K562 (cell line): ENCODE data around the gene NPM1. TPM values are rescaled to one million over a fixed set of nuclear protein-coding genes. Genes with fewer than 3 reads are reported as not detected.

Source experiments
- ATAC-seq: fragments of 200-7000 bp; cut with Tn5 transposase; 3 replicates; pipeline ENCODE4 v1.9.1; 2020; ENCODE audit warnings: moderate library complexity
- BruUV-seq: library from RNA; stranded (reverse); fragments of 400-500 nt; replicated peaks from 2 replicates; lab custom pipeline; 2021; lab: Mats Ljungman, UMichigan
- CTCF ChIA-PET: fragments of 300-600 bp; formaldehyde crosslinking; extraction: SDS; loops from one replicate; lab custom pipeline; 2021; ENCODE audit warnings: low intra/inter-chr PET ratio; lab: Yijun Ruan, JAX
- POLR2A ChIA-PET: fragments of 300-600, 350-650 bp; sonication (Branson Sonifier 250); formaldehyde crosslinking; extraction: SDS; loops from one replicate; lab custom pipeline; 2021; ENCODE audit warnings: antibody characterized with exemption, inconsistent platforms; lab: Yijun Ruan, JAX
- DNase-seq, 4 experiments: peaks; one replicate each; pipeline versions ENCODE4 v3.0.0 to v3.0.0-alpha.2; 2011 to 2018; ENCODE audit warnings: low spot score in 3 of 4, mixed read lengths in 3 of 4; ENCODE audit errors: extremely low read depth in 1 of 4
- FAIRE-seq: peaks from 2 replicates; lab custom pipeline; 2011; peaks lifted over from hg19 to GRCh38; lab: Jason Lieb, UNC
- H2AFZ ChIP-seq: 2 replicates; pipeline ENCODE4 v1.6.0; 2011; ENCODE audit warnings: low read depth, low read length, control low read depth, inconsistent platforms
- H3K27ac ChIP-seq: fragments of 200-600 bp; 3 replicates; pipeline ENCODE4 v1.8.0; 2011; ENCODE audit warnings: low read depth, mild to moderate bottlenecking, control low read depth, inconsistent platforms, low read length, moderate library complexity, mixed read lengths; ENCODE audit errors: extremely low read depth
- H3K27me3 ChIP-seq, 2 experiments: fragments of 300-600 bp in 1 of 2; 2 replicates in 1 of 2; 3 replicates in 1 of 2; pipeline versions ENCODE4 v1.6.0 to v1.8.0; 2011; ENCODE audit warnings: inconsistent platforms in 2 of 2, low read length in 2 of 2, mild to moderate bottlenecking in 1 of 2, mixed read lengths in 1 of 2, moderate library complexity in 1 of 2; ENCODE audit not compliant: control insufficient read depth in 2 of 2, insufficient read depth in 2 of 2
- H3K36me3 ChIP-seq: fragments of 300-600 bp; 3 replicates; pipeline ENCODE4 v1.8.0; 2011; ENCODE audit warnings: mild to moderate bottlenecking, low read length, inconsistent platforms; ENCODE audit not compliant: control insufficient read depth, insufficient read depth
- H3K4me1 ChIP-seq, 2 experiments: fragments of 200-600 bp in 1 of 2; replicated peaks in 1 of 2; 2 replicates in 1 of 2; 3 replicates in 1 of 2; pipeline versions ENCODE4 v1.5.1 to v1.8.0; 2011; ENCODE audit warnings: inconsistent platforms in 2 of 2, low read length in 2 of 2, mild to moderate bottlenecking in 1 of 2, mixed read lengths in 1 of 2, moderate library complexity in 1 of 2; ENCODE audit not compliant: control insufficient read depth in 2 of 2, insufficient read depth in 2 of 2
- H3K4me2 ChIP-seq: 2 replicates; pipeline ENCODE4 v1.6.1; 2011; ENCODE audit warnings: low read length, control low read depth, inconsistent platforms, mixed read lengths; ENCODE audit not compliant: insufficient read depth
- H3K4me3 ChIP-seq: fragments of 200-600 bp; sonication (generic), shearing (Covaris generic); 2 replicates; pipeline ENCODE4 v1.5.1; 2016; ENCODE audit warnings: control low read depth, inconsistent platforms
- H3K79me2 ChIP-seq: fragments of 200-600 bp; 3 replicates; pipeline ENCODE4 v1.8.0; 2011; ENCODE audit warnings: low read length, inconsistent platforms; ENCODE audit not compliant: control insufficient read depth, insufficient read depth
- H3K9ac ChIP-seq, 2 experiments: 2 replicates each; pipeline versions ENCODE4 v1.6.0 to v1.6.1; 2011; ENCODE audit warnings: low read depth in 2 of 2, low read length in 2 of 2, control low read depth in 1 of 2, inconsistent platforms in 1 of 2, mild to moderate bottlenecking in 1 of 2, mixed read lengths in 1 of 2; ENCODE audit not compliant: insufficient read depth in 1 of 2
- H3K9me1 ChIP-seq: one replicate; pipeline ENCODE4 v1.6.0; 2011; ENCODE audit warnings: inconsistent platforms, mild to moderate bottlenecking, low read length, moderate library complexity; ENCODE audit not compliant: control insufficient read depth, insufficient read depth
- H3K9me3 ChIP-seq: replicated peaks from 2 replicates; pipeline ENCODE4 v1.5.1; 2011; ENCODE audit warnings: low read depth, low read length, inconsistent platforms; ENCODE audit not compliant: control insufficient read depth, insufficient read depth
- H4K20me1 ChIP-seq: replicated peaks from 2 replicates; pipeline ENCODE4 v1.6.1; 2011; ENCODE audit warnings: low read length, inconsistent platforms, mixed read lengths; ENCODE audit not compliant: control insufficient read depth, insufficient read depth
- BRF1 ChIP-seq: IDR thresholded peaks from 3 replicates; pipeline ENCODE4 v1.6.1; 2011; ENCODE audit warnings: borderline replicate concordance, mild to moderate bottlenecking; ENCODE audit not compliant: insufficient read length; ENCODE audit errors: extremely low read depth
- CLOCK ChIP-seq: fragments of 250-450 bp; sonication (Bioruptor Pico); IDR thresholded peaks from 2 replicates; pipeline ENCODE4 v1.4.0; 2020; ENCODE audit warnings: mild to moderate bottlenecking, moderate library complexity, borderline replicate concordance
- JUN ChIP-seq, 2 experiments: sonication (generic) in 1 of 2; formaldehyde crosslinking in 1 of 2; IDR thresholded peaks; 2 replicates each; pipeline versions ENCODE4 v1.6.1 to v1.8.0; 2012 to 2022; ENCODE audit warnings: borderline replicate concordance in 2 of 2, mild to moderate bottlenecking in 2 of 2, improper control_type of control experiment in 1 of 2, low read depth in 1 of 2, low read length in 1 of 2, missing genetic modification reagents in 1 of 2
- MED1 ChIP-seq: sonication (generic); formaldehyde crosslinking; IDR thresholded peaks from 2 replicates; pipeline ENCODE4 v1.8.1; 2023; ENCODE audit warnings: missing genetic modification reagents, borderline replicate concordance
- RNF2 ChIP-seq: sonication (generic); IDR thresholded peaks from 2 replicates; pipeline ENCODE4 v1.6.1; 2016
- WGBS: fragments of 100-300 bp; shearing (Covaris generic); methylation state at CpG from one replicate; pipeline ENCODE4 v1.1.6; 2016; ENCODE audit warnings: low coverage, mixed read lengths; ENCODE audit not compliant: insufficient coverage; ENCODE audit errors: missing lambda C conversion rate; 5-methylcytosine and 5-hydroxymethylcytosine counted together
- in situ Hi-C: fragments of 300-500 bp; cut with MboI; formaldehyde crosslinking; loops from 4 replicates; pipeline ENCODE4 v1.15.0; 2018; ENCODE audit warnings: inconsistent platforms, mixed read lengths
- intact Hi-C: fragments of 100-400 bp; cut with micrococcal nuclease; formaldehyde crosslinking; loops from 2 replicates; pipeline ENCODE4 v1.14.2; 2022
- polyA plus RNA-seq, 8 experiments: library from polyadenylated mRNA; depleted of rRNA in 4 of 8; stranded (reverse) in 5 of 8; unstranded in 3 of 8; fragments of >200 nt; fragmentation: Nextera tagmentation in 2 of 8; fragmentation: Illumina TruSeq in 1 of 8; extraction: Ambion mirVana in 2 of 8; extraction: Trizol in 1 of 8; gene quantifications; 2 replicates each; pipeline versions ENCODE4 v1.2.1 to v1.2.3, GENCODE V29; 2011 to 2014; ENCODE audit warnings: inconsistent platforms in 1 of 8, missing spikeins in 1 of 8
- total RNA-seq, 7 experiments: library from RNA; depleted of rRNA in 6 of 7; stranded (reverse); fragments of >200 nt in 6 of 7; fragmentation: Illumina TruSeq in 2 of 7; extraction: Trizol in 2 of 7; gene quantifications; 2 replicates each; pipeline versions ENCODE4 v1.2.1 to v1.2.3, GENCODE V29; 2011 to 2021; ENCODE audit warnings: low replicate concordance in 1 of 7
- TF ChIP-seq, protein P1 (sequence below): IDR thresholded peaks from 3 replicates; pipeline ENCODE4 v1.6.1; 2011; ENCODE audit warnings: borderline replicate concordance, mild to moderate bottlenecking, moderate library complexity; ENCODE audit not compliant: insufficient read length; ENCODE audit errors: extremely low read depth
- TF ChIP-seq, protein P2 (sequence below): fragments of 250-450 bp; sonication (Bioruptor Pico); IDR thresholded peaks from 2 replicates; pipeline ENCODE4 v1.8.0; 2021; ENCODE audit warnings: moderate library complexity, mild to moderate bottlenecking, inconsistent platforms

NPM1 gene
- total and polyA plus RNA-seq, 9 of the 15 experiments (the other 6 are each of a cell fraction or from before 2014, with no cell fraction given), result 2,438 to 6,909 (median 5,639) TPM

DNA sequence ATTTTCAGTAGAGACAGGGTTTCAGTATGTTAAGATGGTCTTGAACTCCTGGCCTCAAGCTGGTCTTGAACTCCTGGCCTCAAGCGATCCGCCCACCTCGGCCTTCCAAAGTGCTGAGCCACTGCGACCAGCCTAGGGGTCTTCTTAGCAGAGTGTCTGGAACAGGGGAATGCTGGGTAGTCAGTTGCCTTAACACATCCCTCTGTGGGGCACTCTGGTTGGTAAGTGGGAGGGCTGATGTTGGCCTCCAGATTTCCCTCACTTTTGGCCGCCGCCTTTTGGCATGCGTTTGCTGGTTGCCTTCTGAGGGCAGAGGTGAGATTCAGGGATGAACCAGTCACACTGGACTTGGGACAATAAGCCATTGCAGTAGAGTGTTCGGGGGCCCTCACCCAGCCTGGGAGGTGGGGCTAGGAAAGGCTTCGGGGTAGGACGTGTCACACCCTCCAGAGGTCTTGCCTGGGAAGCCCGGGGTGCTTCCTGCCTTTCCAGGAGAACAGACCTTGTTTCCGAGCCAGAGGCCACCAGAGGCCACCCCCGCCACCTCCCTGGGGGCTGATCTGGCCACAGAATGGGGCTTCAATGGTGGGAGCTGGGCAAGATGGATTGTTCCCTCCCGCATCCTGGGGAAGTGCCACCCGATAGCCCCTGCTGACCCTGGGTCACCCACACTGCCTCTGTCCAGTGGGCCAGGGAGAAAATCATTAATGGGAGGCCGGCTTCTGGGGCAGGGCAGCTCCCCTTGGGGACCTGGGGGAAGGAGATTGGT, 45.1 kb downstream of the NPM1 start (continued):
- no peak for TF ChIP-seq CLOCK (CRISPR knock-in tag)
- TF ChIP-seq, protein P1, sequence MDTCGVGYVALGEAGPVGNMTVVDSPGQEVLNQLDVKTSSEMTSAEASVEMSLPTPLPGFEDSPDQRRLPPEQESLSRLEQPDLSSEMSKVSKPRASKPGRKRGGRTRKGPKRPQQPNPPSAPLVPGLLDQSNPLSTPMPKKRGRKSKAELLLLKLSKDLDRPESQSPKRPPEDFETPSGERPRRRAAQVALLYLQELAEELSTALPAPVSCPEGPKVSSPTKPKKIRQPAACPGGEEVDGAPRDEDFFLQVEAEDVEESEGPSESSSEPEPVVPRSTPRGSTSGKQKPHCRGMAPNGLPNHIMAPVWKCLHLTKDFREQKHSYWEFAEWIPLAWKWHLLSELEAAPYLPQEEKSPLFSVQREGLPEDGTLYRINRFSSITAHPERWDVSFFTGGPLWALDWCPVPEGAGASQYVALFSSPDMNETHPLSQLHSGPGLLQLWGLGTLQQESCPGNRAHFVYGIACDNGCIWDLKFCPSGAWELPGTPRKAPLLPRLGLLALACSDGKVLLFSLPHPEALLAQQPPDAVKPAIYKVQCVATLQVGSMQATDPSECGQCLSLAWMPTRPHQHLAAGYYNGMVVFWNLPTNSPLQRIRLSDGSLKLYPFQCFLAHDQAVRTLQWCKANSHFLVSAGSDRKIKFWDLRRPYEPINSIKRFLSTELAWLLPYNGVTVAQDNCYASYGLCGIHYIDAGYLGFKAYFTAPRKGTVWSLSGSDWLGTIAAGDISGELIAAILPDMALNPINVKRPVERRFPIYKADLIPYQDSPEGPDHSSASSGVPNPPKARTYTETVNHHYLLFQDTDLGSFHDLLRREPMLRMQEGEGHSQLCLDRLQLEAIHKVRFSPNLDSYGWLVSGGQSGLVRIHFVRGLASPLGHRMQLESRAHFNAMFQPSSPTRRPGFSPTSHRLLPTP, result no peak

DNA sequence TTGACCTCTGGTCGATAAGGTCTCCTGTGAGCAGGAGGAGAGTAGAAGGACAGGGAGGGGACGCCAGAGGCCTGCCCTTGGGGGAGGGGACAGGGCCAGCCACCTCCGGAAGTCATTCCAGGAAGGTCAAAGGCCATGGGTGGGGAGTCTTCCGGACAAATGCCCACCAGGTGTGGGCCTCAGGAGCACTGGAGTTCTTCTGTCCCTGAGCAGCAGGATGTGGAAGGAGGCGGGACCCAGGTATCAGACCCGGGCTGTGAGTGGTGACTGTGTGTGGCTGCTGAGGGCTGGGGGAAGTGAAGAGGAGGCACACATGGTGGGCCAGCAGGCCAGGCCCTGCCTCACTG, 45.7 kb downstream of the NPM1 start:
- Histone ChIP-seq H4K20me1 (peaks cover 9% of the 10 kb centered on the region; the same call in 1 of the 2 replicates), H3K79me2 (no peaks in the 10 kb centered on the region), H3K27ac (no peak overlapping the region), H3K4me3 (no peak overlapping the region), H3K36me3 (no peaks in the 10 kb centered on the region), H3K4me1 (peaks cover 5 to 18% of the 10 kb centered on the region in 2 experiments; a peak in 3 of 5 replicates), H3K9me1 (no peaks in the 10 kb centered on the region), H3K9me3 (no peaks in the 10 kb centered on the region), H2AFZ (no peak overlapping the region), H3K4me2 (no peak overlapping the region), H3K9ac (no peak overlapping the region; a peak in 1 of 4 replicates), H3K27me3 (peaks cover 0 to 17% of the 10 kb centered on the region in 2 experiments; a peak in 3 of 5 replicates)
- ATAC-seq, result peak; percentile 12; the same call in 1 of the 3 replicates
- ChIA-PET POLR2A (no interaction called here), CTCF (no interaction called here)
- BruUV-seq, result no TSS peak
- intact Hi-C loops (no loop called here), in situ Hi-C loops (no loop called here)
- WGBS, result 18% methylated on average over 5 of the region's 6 CpGs
- FAIRE-seq, result no peak
- peak in 1 of 4 experiments; percentile 26 for DNase-seq
- TF ChIP-seq JUN (IDR thresholded peaks at IDR 0.05; ENCODE audit: borderline replicate concordance, low read depth, low read length) (no peak), JUN (CRISPR knock-in tag; IDR thresholded peaks at IDR 0.05; ENCODE audit: borderline replicate concordance) (no peak), MED1 (no peak), RNF2 (no peak), BRF1 (no peak)
- TF ChIP-seq, protein P2, sequence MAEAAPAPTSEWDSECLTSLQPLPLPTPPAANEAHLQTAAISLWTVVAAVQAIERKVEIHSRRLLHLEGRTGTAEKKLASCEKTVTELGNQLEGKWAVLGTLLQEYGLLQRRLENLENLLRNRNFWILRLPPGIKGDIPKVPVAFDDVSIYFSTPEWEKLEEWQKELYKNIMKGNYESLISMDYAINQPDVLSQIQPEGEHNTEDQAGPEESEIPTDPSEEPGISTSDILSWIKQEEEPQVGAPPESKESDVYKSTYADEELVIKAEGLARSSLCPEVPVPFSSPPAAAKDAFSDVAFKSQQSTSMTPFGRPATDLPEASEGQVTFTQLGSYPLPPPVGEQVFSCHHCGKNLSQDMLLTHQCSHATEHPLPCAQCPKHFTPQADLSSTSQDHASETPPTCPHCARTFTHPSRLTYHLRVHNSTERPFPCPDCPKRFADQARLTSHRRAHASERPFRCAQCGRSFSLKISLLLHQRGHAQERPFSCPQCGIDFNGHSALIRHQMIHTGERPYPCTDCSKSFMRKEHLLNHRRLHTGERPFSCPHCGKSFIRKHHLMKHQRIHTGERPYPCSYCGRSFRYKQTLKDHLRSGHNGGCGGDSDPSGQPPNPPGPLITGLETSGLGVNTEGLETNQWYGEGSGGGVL (CRISPR knock-in tag), result no peak
